Stimulated activated CD4-positive, alpha-beta T cell treated with anti-CD3 and anti-CD28 coated beads, TNF-alpha, amount 100 ng/mL, for 24 hours (primary cell): Measurements from ENCODE around the gene ATP1B4.
A peak's percentile ranks its signal among the peaks of the same experiment; 100 is the strongest.
"Not testable (repeated sequence)": the region's sequence is repeated elsewhere in the genome, so short reads cannot be mapped to it uniquely, and the experiment has no call there.

Source experiments
- DNase-seq, 3 experiments: peaks; one replicate each; pipeline ENCODE4 v3.0.0-alpha.2; 2020; ENCODE audit warnings: low read depth in 3 of 3

The ATP1B4 gene

GRCh38 chrX:120361764-120362305 lies at the start of gene ATP1B4:
Gene ATP1B4 (plus strand): TSS chrX:120362089. CDS start chrX:120362169, 80 bp downstream.
- DNase-seq = no peak

GRCh38 chrX:120315776-120316175 lies 46.1 kb upstream of the ATP1B4 start:
- DNase-seq = no peak

GRCh38 chrX:120316587-120317283 lies 45.2 kb upstream of the ATP1B4 start:
- no peak for DNase-seq

GRCh38 chrX:120318411-120318810 lies 43.5 kb upstream of the ATP1B4 start:
- DNase-seq = no peak

GRCh38 chrX:120321520-120322281 lies 40.2 kb upstream of the ATP1B4 start:
- no peak for DNase-seq

- DNase-seq = no peak
Observed at GRCh38 chrX:120331116-120331515, 30.8 kb upstream of the ATP1B4 start.

GRCh38 chrX:120332394-120332793 lies 29.5 kb upstream of the ATP1B4 start:
- DNase-seq = no peak

- no peak for DNase-seq
Observed at GRCh38 chrX:120334151-120334550, 27.7 kb upstream of the ATP1B4 start.

GRCh38 chrX:120334603-120335002 lies 27.3 kb upstream of the ATP1B4 start:
- no peak for DNase-seq

- DNase-seq = no peak
Observed at GRCh38 chrX:120335289-120335688, 26.6 kb upstream of the ATP1B4 start.

- DNase-seq = no peak
Observed at GRCh38 chrX:120336899-120337298, 25.0 kb upstream of the ATP1B4 start.

- not testable (repeated sequence) for DNase-seq
Observed at GRCh38 chrX:120344566-120344965, 17.3 kb upstream of the ATP1B4 start.

- no peak for DNase-seq
Observed at GRCh38 chrX:120350450-120351138, 11.3 kb upstream of the ATP1B4 start.

- DNase-seq = no peak
Observed at GRCh38 chrX:120356084-120356483, 5.8 kb upstream of the ATP1B4 start.

- no peak for DNase-seq
Observed at GRCh38 chrX:120357186-120357585, 4.7 kb upstream of the ATP1B4 start.

GRCh38 chrX:120358737-120359456 lies 3.0 kb upstream of the ATP1B4 start:
- DNase-seq = peak; percentile 6 to 32 (median 8)

- peak in 2 of 3 experiments; percentile 18 to 44 for DNase-seq
Observed at GRCh38 chrX:120365320-120365719, 3.4 kb downstream of the ATP1B4 start.

- DNase-seq = no peak
Observed at GRCh38 chrX:120365968-120366367, 4.1 kb downstream of the ATP1B4 start.

- DNase-seq = no peak
Observed at GRCh38 chrX:120366794-120367193, 4.9 kb downstream of the ATP1B4 start.

GRCh38 chrX:120367402-120368109 lies 5.7 kb downstream of the ATP1B4 start:
- DNase-seq = no peak
